Putamen (tissue), 1 donor: ENCODE data around the gene C1orf35.
A peak's percentile ranks its signal among the peaks of the same experiment; 100 is the strongest.

Source experiments
- DNase-seq: peaks from one replicate; pipeline ENCODE4 v3.0.0-alpha.2; 2016; ENCODE audit warnings: low spot score

Gene C1orf35

DNA sequence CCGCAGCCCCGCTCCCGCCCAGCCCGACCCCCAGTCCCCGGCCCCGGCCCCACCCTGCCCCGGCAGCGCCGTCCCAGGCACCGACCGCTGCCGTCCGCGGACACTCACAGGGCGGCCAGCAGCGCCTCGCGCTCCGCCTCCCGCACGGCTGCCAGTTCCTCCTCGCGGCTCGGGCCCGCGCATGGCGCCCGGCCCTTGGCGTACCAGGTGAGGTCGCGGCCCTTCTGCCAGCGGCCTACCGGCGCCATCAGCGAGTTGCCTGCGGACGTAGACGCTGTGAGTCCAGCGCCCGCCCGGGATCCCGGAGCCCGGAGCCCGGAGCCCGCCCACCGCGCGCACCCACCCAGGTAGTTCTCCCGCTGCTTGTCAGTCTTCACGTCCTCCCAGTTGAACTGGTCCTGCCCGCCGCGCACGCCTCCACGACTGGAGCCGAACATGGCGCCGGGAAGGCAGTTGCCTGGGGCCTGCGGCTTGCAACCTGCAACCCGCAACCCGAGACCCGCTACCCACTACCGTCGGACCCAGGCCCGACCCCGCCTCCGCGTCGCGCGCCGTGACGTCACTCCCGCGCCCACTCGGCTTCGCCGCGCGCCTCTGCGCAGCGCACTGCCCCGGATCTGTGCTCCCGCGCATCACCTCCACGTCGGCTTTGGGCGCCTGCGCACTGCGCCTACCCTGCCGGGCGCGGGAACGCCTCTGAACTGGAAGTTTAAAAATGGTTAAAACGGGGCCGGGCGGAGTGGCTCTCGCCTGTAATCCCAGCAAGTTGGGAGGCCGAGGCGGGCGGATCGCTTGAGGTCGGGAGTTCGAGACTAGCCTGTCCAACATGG is at the start of gene C1orf35:
Gene C1orf35, minus strand, starts transcription at position 535 of the 830 bp plus-strand sequence. Its CDS starts 98 bp downstream, at position 437.
- peak; percentile 89 for DNase-seq

DNA sequence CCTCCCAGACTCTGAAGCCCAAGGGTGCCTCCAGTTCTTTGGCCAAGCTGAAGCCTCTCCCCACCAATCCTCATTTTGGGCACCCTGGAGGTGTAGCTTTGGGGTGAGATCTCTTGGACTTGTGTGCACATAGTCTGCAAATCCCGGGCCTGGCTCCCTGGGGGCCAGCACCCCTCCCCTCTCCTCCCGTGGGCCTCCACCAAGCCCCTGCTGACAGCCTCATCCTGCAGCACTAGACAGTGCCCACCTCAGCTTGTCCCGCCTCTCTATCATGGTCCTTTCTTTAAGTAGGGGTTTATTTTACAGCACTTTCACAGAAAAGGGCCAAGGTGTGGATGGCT is 49.8 kb upstream of the C1orf35 start:
- no peak for DNase-seq

DNA sequence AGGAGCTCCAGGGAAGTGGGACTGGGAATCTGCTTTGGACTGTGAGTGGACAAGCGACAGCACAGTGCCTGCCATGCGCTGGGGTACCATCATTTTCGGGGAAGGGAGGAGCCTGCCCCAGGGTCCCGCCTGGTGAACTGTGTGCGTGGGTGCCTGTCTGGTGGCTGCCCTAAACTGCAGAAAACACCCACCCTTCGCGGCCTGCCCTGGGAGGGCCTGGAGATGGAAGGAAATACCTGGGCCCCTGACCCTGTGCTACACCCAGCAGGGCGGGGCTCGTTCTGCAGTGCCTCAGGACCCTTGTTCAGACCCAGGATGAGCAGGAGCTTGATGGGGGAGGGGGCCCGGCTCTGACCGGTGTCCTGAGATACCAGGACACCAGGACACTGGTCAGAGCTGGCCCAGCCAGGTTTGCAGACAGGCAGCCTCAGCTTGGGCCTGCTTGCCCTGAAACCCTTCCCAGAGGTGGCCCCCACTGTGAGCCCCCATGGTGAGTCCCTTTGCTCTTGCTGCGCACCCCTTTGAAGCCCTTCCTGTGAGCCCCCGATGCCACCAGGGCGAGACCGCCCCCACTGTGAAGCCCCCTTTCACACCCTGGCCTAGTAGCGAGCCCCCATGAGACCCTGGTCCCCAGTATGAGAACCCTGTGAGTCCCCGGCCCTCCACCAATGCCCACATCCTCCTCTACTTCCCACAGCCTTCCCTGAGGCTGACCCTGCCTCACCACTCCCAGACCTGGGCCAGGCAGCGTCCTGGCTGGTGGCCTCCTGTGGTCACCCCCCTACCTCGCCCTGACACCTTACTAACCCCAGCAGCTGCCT is 49.2 kb upstream of the C1orf35 start:
- no peak for DNase-seq

DNA sequence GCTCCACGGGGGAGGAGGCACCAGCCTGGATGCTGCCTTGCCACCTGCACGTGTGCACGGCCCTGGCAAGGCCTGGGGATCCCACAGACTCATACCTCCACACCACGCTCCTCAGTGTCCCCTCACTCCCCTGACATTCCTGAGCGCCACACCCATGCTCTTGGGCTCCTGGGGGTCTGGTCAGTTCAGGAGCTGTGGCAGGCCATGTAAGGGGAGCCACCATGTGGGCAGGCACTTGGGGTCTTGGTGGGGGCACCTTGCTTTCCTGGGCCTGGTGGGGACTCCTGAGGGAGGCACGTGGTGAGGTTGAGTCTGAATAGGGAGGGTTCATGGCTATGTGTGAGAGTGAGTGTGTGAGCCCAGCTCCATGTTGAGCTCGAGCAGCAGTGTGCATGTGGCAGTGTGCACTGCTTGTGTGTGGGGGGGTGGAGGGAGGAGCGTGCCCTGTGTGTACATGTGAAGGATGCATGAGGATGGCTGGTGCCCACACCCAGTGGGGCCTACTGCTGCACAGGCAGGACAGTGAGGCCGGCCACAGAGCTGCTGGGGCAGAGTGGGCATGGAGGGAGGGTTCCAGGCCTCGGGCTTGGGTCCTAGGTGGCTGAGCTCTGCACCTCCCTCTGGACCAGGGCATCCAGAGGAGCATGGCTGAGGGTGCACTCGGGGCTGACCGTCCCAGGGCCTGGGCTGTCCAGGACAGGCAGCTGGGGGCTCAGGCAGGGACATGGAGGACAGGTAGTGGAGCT is 48.2 kb upstream of the C1orf35 start:
- no peak for DNase-seq

DNA sequence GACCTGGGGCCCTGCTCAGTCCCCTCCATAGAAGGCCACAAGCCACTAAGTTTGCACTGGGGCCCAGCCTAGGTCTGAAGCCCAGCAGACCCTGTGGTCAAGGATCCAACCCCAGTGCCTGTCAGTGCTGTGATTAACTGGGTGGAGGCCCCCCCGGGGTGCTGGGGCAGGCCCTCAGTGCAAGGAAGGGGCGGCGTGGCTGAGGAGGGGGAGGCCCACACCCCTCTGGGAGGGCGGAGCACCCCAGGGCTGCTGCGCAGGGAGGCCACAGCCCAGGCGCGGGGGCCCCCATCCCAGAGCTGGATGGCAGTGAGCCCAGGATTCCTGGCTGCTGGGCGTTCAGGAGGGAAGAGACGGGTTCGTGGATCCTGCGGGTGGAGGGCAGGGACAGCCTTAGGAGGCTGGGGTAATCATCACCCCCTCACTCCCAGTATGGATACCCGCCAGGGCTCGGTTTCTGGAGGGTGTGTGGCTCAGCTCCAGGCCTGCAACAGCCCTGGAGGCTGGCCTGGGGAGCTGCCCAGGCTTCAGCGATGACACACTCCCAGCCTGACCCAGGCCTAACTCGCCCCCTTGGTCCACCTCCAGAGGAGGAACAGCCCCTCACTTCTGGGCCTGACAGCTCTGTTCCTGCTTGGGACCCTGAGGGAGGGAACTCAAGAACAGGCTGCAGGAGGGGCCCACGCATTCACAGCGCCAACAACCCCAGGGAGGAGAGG is 47.5 kb upstream of the C1orf35 start:
- peak; percentile 70 for DNase-seq

DNA sequence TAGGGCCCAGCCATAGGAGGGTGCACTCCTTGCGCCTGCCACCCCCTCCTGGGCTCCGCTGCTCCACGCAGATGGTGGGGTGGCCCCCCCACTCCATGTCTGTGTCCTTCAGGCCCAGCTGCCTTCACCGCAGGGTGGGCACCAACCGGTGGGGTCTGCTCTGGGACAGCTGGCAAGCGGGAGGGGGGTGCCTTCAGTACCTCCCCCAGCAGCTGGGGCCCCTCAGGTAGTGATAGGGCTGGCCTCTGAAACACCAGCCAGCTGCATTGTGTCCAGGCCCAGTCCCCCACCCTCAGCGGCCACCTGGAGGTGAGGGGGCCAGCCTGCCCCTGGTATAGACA is 47.0 kb upstream of the C1orf35 start:
- DNase-seq: no peak

DNA sequence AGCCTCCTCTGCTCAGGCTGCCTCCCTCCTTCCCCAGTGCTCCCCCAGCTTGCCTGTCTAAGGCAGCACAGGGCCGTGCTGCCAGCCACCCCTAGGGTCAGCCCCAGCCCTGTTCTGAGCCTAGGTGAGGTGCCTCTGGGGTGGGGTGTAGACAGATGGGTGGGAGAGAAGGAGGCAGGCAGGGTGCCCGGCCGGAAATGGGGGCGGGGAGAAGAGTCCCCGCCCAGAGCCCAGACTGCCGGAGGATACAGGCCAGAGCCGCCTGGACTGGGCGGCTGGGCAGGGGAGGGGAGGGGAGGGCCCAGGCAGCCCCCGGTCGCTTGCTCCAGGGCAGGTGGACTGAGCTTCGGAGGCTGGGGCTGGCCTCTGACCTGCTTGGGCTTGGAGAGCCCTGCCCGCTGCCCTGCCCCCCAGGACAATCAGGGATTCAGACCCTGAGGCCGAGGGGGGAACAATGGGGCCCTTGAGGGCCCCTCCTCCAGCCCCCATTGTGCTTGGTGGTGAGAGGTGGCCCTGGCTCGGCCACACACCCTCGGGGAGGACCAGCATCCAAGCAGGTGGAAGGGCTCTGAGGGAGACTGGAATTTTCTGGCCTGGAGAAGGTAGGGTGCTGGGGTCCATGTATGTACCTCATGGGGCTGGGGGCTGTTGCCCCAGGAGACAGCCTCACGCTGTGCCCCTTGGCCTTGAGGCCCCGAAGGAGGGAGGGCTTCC is 46.4 kb upstream of the C1orf35 start, which contains the start of gene GJC2:
Gene GJC2, plus strand, starts transcription at position 525 of the 714 bp plus-strand sequence. CDS start 7,829 bp downstream, outside the sequence.
- DNase-seq: peak; percentile 64

DNA sequence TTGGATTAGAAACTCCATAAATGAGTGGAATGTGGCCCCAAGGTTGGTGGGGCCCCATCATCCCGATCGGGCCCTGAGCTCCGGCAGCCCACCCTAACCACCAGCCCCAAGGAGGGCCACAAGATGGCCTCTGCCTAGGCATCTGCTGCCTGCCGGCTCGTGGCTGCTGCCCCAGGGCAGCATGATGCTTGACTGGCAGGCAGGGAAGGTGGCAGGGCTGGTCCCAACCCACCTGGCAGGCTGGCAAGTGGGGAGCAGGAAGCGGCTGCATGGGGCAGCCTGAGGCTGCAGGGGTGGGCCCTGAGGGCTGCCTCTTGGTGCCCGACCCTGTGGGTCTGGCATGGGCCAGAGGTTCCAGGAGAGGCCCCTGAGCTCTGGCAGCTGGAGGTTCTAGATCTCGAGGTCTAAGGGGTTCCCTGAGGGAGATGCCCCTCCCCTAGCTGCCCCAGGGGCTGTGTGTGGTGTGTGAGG is 45.8 kb upstream of the C1orf35 start:
- no peak for DNase-seq

DNA sequence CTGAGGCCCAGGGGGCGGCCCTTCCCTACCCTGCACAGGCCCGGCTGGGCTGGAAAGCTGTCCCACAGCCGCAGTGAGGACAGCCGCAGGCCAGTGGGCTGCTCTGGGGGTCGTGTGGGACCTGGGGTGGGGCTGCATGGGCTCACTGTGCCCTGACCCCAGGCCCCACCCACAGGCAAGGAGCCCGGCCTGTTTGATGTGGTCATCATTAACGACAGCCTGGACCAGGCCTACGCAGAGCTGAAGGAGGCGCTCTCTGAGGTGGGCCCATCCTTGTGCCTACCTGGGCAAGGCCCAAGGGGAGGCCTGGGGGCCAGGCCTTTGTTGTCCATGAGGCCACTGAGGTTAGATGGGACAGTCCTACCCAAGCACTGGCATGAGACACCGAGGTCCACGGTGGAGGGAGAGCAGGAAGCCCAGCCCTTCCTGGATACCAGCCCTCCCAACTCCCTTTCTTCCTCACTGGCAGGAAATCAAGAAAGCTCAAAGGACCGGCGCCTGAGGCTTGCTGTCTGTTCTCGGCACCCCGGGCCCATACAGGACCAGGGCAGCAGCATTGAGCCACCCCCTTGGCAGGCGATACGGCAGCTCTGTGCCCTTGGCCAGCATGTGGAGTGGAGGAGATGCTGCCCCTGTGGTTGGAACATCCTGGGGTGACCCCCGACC is 45.2 kb upstream of the C1orf35 start:
- DNase-seq: peak; percentile 38

DNA sequence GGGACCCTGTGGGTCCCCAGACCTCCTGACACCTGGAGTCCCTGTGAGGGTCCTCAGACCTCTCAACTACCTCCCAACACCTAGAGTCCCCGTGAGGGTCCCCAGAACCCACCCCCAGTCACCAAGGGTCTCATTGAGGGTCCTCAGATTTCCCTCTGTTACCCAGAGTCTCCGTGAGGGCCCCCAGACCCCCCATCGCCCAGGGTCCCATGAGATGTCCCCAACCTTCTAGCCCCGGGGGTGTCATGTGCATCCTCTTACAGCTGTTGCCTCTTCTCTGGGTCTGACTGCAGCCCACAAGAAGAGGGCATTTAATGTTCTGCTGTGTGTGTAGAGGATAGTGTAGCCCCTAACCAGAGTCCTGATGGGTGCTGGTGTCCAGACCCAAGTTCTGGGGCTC is 44.6 kb upstream of the C1orf35 start:
- DNase-seq: no peak

DNA sequence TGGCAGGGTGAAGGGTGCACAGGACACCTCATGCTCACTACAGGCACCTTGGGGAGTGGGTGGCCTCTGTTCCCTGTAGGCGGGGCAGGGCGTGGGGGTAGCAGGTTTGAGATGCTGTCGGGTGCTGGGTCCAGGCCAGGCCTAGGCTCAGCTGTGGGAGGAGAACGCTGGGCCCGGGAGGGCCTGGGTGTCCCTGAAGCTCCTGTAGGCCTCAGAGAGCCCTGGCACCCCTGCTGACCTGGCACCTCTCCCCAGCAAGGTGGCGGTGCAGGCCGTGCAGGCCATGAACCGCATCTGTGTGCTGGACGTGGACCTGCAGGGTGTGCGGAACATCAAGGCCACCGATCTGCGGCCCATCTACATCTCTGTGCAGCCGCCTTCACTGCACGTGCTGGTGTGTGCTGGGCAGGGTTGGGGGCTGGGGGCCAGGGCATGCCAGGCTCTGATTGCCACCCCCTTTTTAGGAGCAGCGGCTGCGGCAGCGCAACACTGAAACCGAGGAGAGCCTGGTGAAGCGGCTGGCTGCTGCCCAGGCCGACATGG is 44.1 kb upstream of the C1orf35 start:
- DNase-seq: no peak

DNA sequence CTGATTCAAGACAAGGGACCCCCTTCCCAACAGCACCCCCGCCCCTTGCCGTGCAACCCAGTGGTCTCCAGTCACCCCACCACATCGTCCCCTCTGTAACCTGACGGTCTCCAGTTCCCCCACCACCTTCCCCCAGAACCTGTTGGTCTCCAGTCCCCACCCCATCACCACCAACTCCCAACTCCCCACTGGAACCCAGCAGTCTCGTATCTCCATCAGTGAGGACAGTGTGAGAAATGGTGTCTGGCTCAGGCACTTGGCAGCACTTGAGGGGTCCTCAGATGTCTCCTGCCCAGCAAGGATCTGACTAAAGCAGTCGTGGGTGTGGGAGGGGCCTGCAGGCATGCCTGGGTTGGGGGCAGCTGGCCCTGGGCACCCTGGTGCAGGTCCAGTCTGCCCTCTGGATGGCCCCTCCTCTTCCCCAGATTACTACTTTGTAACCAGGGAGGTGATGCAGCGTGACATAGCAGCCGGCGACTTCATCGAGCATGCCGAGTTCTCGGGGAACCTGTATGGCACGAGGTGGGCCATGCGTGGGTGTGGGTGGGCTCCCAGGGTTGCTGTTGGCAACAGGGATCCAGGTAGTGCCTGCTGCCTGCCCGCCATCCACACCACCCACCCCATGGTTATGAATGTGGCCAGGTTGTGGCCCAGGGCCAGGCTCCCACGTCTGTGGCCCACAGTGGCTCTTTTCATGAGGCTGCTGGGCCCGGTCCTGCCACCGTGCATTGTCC is 43.5 kb upstream of the C1orf35 start:
- no peak for DNase-seq

DNA sequence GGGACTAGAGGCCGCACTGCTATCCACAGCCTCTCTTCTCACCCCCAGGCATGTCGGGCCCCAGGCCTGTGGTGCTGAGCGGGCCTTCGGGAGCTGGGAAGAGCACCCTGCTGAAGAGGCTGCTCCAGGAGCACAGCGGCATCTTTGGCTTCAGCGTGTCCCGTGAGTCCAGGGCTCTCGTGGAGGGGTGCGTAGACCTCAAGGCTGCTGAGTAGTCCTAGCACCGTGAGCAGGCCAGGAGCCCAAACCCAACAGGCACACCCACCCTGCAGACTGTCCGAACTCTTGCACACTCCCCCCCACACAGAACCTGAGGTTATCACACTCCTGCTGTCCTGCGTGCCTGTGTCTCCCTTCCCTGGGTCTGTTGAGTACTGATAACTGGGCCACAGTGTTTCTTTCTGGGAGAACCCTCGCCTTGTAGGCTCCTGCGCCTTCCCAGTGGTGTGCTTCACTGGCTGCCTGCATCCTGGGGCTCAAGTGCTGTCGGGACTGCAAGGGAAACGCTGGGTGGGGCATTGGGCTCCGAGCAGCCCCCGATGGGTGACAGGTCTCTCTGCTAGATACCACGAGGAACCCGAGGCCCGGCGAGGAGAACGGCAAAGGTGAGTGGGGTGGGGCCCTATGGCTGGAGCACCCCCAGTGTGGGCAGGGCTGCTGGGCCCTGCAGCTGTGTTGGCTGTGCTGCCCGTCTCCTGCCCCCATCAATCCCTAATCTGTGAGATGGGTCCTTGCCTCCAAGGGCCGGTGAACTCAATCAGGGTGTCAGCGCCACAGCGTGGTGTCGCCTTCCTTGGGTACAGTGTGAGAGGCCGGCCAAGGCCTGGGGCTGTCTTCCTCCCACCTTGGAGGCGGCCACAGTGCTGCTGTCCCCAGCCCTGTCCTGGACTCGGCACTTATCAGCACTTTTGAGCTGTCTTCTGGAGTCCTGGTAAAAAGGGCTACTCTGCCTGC is 42.6 kb upstream of the C1orf35 start:
- DNase-seq: no peak

DNA sequence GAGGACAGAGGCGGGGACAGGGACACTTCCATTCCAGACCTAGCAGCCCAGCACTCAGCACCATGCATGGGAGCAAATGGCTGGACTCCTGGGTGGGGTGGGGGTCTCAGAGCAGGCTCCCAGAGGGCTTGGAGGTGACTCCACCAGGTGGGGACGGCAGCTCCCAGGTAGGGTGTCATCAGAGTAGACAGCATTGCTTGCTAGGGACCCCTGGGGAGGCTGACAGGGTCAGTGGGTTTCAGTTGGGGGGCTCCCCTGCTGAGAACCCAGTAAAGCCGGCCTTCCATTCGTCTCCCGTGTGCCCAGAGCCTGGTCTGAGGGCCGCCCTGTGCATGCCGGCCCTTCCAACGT is 41.8 kb upstream of the C1orf35 start:
- no peak for DNase-seq

DNA sequence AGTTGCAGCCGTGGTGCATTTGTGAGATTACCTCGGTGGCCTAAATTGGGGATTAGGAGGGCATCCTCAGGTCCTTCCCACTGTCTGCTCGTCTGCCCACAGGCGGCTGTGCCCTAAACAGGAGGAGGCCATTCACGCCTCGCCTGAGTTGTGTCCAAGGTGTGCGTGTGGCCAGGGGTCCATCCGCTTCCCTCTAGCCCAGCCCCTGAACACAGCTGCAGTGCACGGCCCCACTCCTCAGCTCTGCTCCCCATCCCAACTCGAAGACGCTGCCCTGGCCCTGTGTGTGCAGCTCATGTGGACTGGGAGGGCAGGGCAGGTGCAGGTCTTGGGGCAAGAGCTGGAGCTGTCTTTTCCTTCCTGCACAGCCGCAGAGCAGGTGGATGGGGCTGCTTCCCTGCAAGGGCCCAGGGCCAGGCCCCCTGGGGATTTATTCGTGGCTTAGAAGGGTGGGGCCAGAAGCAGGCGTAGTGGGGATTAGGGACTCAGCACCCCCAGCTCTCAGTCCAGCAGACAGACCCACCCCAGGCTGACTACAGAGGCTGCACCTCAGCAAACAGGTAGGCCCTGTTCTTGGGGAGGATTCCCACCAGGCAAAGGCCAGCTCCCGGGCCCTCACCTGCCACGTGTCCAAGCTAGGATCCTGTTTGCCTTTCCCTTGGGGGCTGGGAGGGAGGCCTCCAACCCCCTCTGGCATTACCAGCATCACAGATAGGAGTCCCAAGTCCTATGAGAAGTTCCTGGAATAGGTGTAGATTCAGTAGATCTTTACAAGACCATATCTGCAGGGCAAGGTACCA is 41.3 kb upstream of the C1orf35 start:
- no peak for DNase-seq

DNA sequence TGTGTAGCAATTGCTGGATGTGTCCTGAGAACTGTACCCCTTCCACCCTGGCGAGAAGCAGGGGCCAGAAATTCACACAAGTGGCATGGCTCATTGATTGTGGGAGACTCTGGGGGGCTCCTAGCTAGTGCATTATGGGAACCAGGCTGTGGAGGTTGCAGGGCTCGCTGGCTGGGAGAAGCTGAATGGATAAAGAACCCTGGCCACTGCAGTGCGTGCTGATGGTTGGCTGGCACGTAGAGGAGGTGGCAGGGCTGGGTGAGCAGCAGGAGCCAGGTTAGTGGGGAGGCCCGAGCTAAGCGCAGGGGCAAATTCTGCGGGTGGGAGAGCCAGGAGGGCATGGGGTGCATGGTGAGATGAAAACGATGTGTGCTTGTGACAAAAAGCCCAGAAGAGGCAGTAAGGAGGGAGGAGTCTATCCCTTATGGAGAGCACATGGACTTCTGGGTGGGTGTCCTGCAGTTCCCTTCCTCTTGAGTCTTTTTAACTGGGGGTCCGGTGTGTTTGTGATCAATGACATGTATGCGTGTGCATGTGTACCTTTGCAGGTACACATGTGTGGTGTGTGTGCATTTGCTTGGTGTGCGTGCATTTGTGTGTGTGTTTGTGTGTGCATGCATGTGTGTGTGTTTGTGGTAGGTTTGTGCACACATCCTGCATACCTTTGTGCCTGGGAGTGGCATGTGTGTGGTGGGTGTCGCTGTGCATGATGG is 40.5 kb upstream of the C1orf35 start:
- no peak for DNase-seq

DNA sequence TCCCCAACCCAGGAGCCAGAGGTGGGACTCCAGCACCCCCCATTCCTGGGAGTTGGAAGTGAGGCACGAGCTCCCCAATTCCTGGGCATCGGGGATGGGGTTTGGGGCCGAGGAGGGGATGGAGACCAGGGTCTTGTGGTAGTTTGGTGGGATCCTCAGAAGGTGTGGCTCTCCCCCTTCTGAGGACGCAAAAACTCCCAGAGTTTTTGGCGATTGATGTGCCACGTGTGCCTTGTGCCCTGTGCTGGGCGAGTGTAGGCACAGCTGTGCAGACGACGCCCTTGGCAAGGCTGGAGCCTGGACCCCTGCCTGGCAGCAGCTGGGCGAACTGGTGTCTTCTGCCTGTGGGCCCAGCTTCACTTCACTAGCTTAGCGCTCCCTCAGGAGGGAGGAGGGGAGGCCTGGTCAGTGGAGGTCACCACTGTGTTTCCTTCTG is 39.6 kb upstream of the C1orf35 start:
- DNase-seq: peak; percentile 30
